Measurements from ENCODE around the gene CDH3. TPM values are rescaled to one million over a fixed set of nuclear protein-coding genes. Genes with fewer than 3 reads are reported as not detected.

Gene CDH3
- total RNA-seq = not detected in 2 replicates

DNA sequence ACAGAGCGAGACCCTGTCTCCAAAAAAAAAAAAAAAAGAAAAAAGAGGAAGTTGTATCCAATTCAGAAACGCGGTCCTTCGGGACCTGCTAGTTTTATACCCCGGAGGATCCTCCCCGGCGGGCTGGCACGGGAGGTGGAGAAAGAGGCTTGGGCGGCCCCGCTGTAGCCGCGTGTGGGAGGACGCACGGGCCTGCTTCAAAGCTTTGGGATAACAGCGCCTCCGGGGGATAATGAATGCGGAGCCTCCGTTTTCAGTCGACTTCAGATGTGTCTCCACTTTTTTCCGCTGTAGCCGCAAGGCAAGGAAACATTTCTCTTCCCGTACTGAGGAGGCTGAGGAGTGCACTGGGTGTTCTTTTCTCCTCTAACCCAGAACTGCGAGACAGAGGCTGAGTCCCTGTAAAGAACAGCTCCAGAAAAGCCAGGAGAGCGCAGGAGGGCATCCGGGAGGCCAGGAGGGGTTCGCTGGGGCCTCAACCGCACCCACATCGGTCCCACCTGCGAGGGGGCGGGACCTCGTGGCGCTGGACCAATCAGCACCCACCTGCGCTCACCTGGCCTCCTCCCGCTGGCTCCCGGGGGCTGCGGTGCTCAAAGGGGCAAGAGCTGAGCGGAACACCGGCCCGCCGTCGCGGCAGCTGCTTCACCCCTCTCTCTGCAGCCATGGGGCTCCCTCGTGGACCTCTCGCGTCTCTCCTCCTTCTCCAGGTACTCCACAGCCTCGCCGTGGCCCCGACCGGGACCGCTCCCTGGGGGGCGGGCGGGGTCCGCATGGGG is at the start of gene CDH3:
Gene CDH3 (plus strand): TSS at position 596 of the 779 bp plus-strand sequence. CDS start 70 bp downstream, at position 666.

DNA sequence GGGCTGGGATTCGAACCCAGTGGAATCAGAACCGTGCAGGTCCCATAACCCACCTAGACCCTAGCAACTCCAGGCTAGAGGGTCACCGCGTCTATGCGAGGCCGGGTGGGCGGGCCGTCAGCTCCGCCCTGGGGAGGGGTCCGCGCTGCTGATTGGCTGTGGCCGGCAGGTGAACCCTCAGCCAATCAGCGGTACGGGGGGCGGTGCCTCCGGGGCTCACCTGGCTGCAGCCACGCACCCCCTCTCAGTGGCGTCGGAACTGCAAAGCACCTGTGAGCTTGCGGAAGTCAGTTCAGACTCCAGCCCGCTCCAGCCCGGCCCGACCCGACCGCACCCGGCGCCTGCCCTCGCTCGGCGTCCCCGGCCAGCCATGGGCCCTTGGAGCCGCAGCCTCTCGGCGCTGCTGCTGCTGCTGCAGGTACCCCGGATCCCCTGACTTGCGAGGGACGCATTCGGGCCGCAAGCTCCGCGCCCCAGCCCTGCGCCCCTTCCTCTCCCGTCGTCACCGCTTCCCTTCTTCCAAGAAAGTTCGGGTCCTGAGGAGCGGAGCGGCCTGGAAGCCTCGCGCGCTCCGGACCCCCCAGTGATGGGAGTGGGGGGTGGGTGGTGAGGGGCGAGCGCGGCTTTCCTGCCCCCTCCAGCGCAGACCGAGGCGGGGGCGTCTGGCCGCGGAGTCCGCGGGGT is 92.1 kb downstream of the CDH3 start, which contains the start of gene CDH1:
Gene CDH1 (plus strand): TSS at position 247 of the 684 bp plus-strand sequence. CDS start 124 bp downstream, at position 371.

Other genes with a start within 250 kb of the CDH3 start
- not detected in 2 replicates for gene SMPD3, start 196.8 kb upstream of the CDH3 start, total RNA-seq
- 11.7 and 27.7 TPM in 2 replicates for gene ZFP90, start 106.0 kb upstream of the CDH3 start, total RNA-seq
- gene CDH1, start 92.0 kb downstream of the CDH3 start, total RNA-seq = not detected in 2 replicates
- 16.3 and 16.9 TPM in 2 replicates for gene TANGO6, start 198.2 kb downstream of the CDH3 start, total RNA-seq

All from epithelial cell of umbilical artery (primary cell).